K562 (cell line): ENCODE results near the gene ATP6V0E1.

Source experiments
- CEBPG ChIP-seq, 3 experiments: fragments of 200-800 bp in 1 of 3; sonication (Bioruptor generic) in 1 of 3; sonication (generic) in 1 of 3; formaldehyde crosslinking in 1 of 3; IDR thresholded peaks in 2 of 3; conservative IDR thresholded peaks in 1 of 3; 2 replicates each; pipeline versions ENCODE4 v1.6.1 to v1.8.0; 2016 to 2022; ENCODE audit warnings: missing compliant biosample characterization in 2 of 3, missing genetic modification characterization in 2 of 3, mild to moderate bottlenecking in 1 of 3, missing genetic modification reagents in 1 of 3
- CTCF ChIP-seq, 3 experiments: IDR thresholded peaks in 2 of 3; conservative IDR thresholded peaks in 1 of 3; 2 replicates each; pipeline ENCODE4 v1.5.1; 2011 to 2012; ENCODE audit warnings: low read length in 3 of 3, mild to moderate bottlenecking in 3 of 3, control low read depth in 2 of 3, improper control_type of control experiment in 1 of 3, inconsistent platforms in 1 of 3, low read depth in 1 of 3, mixed read lengths in 1 of 3, moderate library complexity in 1 of 3; ENCODE audit not compliant: insufficient read depth in 2 of 3
- REST ChIP-seq, 2 experiments: fragments of 450-650 bp; formaldehyde crosslinking in 1 of 2; IDR thresholded peaks; 2 replicates each; pipeline versions ENCODE4 v1.4.0 to v1.6.1; 2014 to 2020; ENCODE audit warnings: mild to moderate bottlenecking in 2 of 2, borderline replicate concordance in 1 of 2, low read depth in 1 of 2
- SMARCC2 ChIP-seq: fragments of 450-650 bp; IDR thresholded peaks from 2 replicates; pipeline ENCODE4 v1.6.1; 2017; ENCODE audit warnings: antibody characterized with exemption, moderate library complexity, mild to moderate bottlenecking, low read depth
- TSHZ1 ChIP-seq: fragments of 250-450 bp; sonication (Bioruptor Pico); IDR thresholded peaks from 2 replicates; pipeline ENCODE4 v1.4.0; 2020; ENCODE audit warnings: mild to moderate bottlenecking, moderate library complexity
- ZFP91 ChIP-seq: sonication (generic); formaldehyde crosslinking; IDR thresholded peaks from 2 replicates; pipeline ENCODE4 v1.8.0; 2022; ENCODE audit warnings: mild to moderate bottlenecking, missing genetic modification reagents
- ZNF121 ChIP-seq: sonication (generic); formaldehyde crosslinking; conservative IDR thresholded peaks from 2 replicates; pipeline ENCODE4 v1.8.0; 2022; ENCODE audit warnings: missing genetic modification reagents
- ZNF785 ChIP-seq: fragments of 250-450 bp; sonication (Bioruptor Pico); IDR thresholded peaks from 2 replicates; pipeline ENCODE4 v1.4.0; 2020; ENCODE audit warnings: mild to moderate bottlenecking

GRCh38 chr5:173057062-173057924 lies 73.7 kb downstream of the ATP6V0E1 start:
- no peak for TF ChIP-seq SMARCC2
- TF ChIP-seq TSHZ1: no peak
- no peak for TF ChIP-seq CEBPG (CRISPR knock-in tag; IDR thresholded peaks at IDR 0.05)
- no peak for TF ChIP-seq CEBPG (tag; conservative IDR thresholded peaks at IDR 0.05 in 1 of 2, IDR thresholded peaks at IDR 0.05 in 1 of 2)
- no peak for TF ChIP-seq REST (IDR thresholded peaks at IDR 0.05; ENCODE audit: borderline replicate concordance)
- TF ChIP-seq REST (CRISPR knock-in tag; IDR thresholded peaks at IDR 0.05; ENCODE audit: low read depth): peak; percentile 55; the same call in 1 of the 2 replicates
- TF ChIP-seq CTCF (IDR thresholded peaks at IDR 0.05 in 2 of 3, conservative IDR thresholded peaks at IDR 0.05 in 1 of 3; ENCODE audit: insufficient read depth in 2 of 3, low read depth in 1 of 3, low read length in 3 of 3): peak in 1 of 3 experiments; percentile 2; a peak in 1 of 6 replicates
- no peak for TF ChIP-seq ZNF785
- TF ChIP-seq ZFP91: no peak
- no peak for TF ChIP-seq ZNF121 (CRISPR knock-in tag)
